Natural killer cell (primary cell): ENCODE measurements around the gene ICA1. TPM values are rescaled to one million over a fixed set of nuclear protein-coding genes. Genes with fewer than 3 reads are reported as not detected.
A peak's percentile ranks its signal among the peaks of the same experiment; 100 is the strongest.

Experiments
- ATAC-seq, 3 donors: fragments of 150-1000 bp in 2 of 3; fragments of 200-7000 bp in 1 of 3; cut with Tn5 transposase; 1 replicate in 1 of 3; 2 replicates in 2 of 3; pipeline ENCODE4 v1.10.0; 2021; ENCODE audit warnings: mild to moderate bottlenecking in 2 of 3, moderate library complexity in 2 of 3
- DNase-seq, 2 donors: peaks; one replicate each; pipeline versions ENCODE4 v3.0.0 to v3.0.0-alpha.2; 2013 to 2021; ENCODE audit warnings: mixed read lengths in 1 of 2
- H3K27ac ChIP-seq: one replicate; pipeline ENCODE4 v1.5.1; 2013; ENCODE audit warnings: mild to moderate bottlenecking, low read length
- H3K27me3 ChIP-seq: one replicate; pipeline ENCODE4 v1.6.1; 2013; ENCODE audit warnings: low read length; ENCODE audit not compliant: control insufficient read depth, insufficient read depth
- H3K36me3 ChIP-seq: one replicate; pipeline ENCODE4 v1.6.1; 2013; ENCODE audit warnings: low read length; ENCODE audit not compliant: control insufficient read depth, insufficient read depth
- H3K4me1 ChIP-seq: one replicate; pipeline ENCODE4 v1.6.1; 2013; ENCODE audit warnings: low read length; ENCODE audit not compliant: control insufficient read depth, insufficient read depth
- H3K4me3 ChIP-seq: one replicate; pipeline ENCODE4 v1.5.1; 2013; ENCODE audit warnings: low read length
- H3K9me3 ChIP-seq: one replicate; pipeline ENCODE4 v1.6.1; 2013; ENCODE audit warnings: low read length; ENCODE audit not compliant: control insufficient read depth, insufficient read depth
- H3K27ac Mint-ChIP-seq, 2 donors: one replicate each; pipeline ENCODE4 v1.8.0; 2022; ENCODE audit warnings: mild to moderate bottlenecking in 2 of 2, mixed read lengths in 2 of 2, moderate library complexity in 1 of 2
- H3K27me3 Mint-ChIP-seq, 2 donors: one replicate each; pipeline ENCODE4 v1.8.0; 2022; ENCODE audit warnings: low read depth in 2 of 2, mixed read lengths in 2 of 2
- H3K36me3 Mint-ChIP-seq: one replicate; pipeline ENCODE4 v1.8.0; 2022; ENCODE audit warnings: mixed read lengths
- H3K4me1 Mint-ChIP-seq, 2 donors: one replicate each; pipeline ENCODE4 v1.8.0; 2022; ENCODE audit warnings: mixed read lengths in 2 of 2
- H3K4me3 Mint-ChIP-seq: one replicate; pipeline ENCODE4 v1.8.0; 2022; ENCODE audit warnings: mild to moderate bottlenecking, moderate library complexity, mixed read lengths
- H3K9me3 Mint-ChIP-seq, 2 donors: one replicate each; pipeline ENCODE4 v1.8.0; 2022; ENCODE audit warnings: mixed read lengths in 2 of 2
- CTCF ChIP-seq: fragments of 200-600 bp; IDR thresholded peaks from one replicate; pipeline ENCODE4 v1.8.0; 2022; ENCODE audit warnings: antibody characterized with exemption
- WGBS: methylation state at CpG from one replicate; pipeline ENCODE4 v1.1.7; 2013; ENCODE audit warnings: missing lambda C conversion rate; ENCODE audit not compliant: insufficient coverage; 5-methylcytosine and 5-hydroxymethylcytosine counted together
- intact Hi-C: fragments of 100-400 bp; cut with micrococcal nuclease; formaldehyde crosslinking; loops from one replicate; pipeline ENCODE4 v1.14.2; 2022
- total RNA-seq, 4 donors: library from RNA; stranded (reverse); fragments of 120-200 nt in 1 of 4; gene quantifications; one replicate each; pipeline versions ENCODE4 v1.2.3 to v1.2.4, GENCODE V29; 2013 to 2022

The ICA1 gene
- total RNA-seq, 3 donors from 2014 or later (not counting 1 experiment from before 2014, with no cell fraction given), result 0.75 to 1.9 (median 1.4) TPM

DNA sequence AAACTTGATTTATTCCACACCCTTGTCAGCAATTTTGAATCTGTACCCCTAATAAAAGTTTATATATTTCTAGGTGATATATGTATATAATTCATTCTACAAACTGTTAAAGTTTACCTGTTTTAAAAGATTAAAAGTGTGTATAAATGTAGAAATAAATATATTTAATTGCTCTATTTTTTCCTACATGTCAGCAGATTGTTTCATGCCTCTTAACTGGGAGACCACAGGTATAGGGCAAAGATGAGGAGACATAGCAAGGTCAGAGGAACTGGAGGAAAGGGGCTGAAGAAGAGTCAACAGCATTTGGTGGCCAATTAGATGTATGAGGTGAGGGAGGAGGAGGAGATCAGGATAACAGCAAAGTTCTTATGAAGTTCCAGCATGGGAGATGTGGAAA is 183.5 kb downstream of the ICA1 start:
- Mint-ChIP-seq H3K4me3 (no peak overlapping the region), H3K9me3 (no peaks in the 10 kb centered on the region), H3K4me1 (peaks cover 9 to 28% of the 10 kb centered on the region in 2 donors), H3K27ac (peak overlapping the region in 1 of 2 donors; percentile 3), H3K36me3 (no peaks in the 10 kb centered on the region), H3K27me3 (no peaks in the 10 kb centered on the region)
- Histone ChIP-seq H3K4me3 (no peak overlapping the region), H3K9me3 (no peaks in the 10 kb centered on the region), H3K36me3 (peaks cover 11% of the 10 kb centered on the region), H3K27me3 (no peaks in the 10 kb centered on the region), H3K27ac (no peak overlapping the region), H3K4me1 (no peaks in the 10 kb centered on the region)
- no peak for TF ChIP-seq CTCF
- ATAC-seq, result no peak
- DNase-seq, result no peak
- intact Hi-C loops, result no loop called here

DNA sequence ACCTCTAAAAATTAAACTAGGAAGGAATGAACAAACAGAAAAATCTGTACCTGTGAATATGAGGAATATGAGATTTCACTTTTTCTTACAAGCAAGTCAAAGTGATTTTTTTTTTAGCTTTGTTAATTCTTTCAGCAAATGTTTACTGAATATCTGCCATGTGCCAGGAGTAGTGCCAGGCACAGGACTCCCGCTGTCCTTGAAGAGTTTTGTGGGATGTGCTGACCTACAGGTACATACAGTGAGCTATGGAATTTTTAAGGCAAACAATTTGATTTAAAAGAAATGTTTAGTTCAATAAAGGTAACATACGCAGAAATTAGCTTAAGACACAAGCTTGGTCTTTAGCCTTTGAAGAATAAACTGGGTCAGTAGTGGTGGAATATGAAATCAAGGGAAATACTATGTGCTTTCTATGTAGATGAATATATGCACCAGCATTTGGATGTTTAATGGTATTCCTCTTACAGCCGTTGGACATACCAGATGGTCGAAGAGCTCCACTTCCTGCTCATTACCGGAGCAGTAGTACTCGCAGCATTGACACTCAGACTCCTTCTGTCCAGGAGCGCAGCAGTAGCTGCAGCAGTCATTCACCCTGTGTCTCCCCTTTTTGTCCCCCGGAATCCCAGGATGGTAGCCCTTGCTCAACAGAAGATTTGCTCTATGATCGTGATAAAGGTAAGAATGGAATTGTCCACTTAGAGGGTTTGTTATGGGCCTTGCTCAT is 191.4 kb downstream of the ICA1 start:
- no peak for TF ChIP-seq CTCF
- Mint-ChIP-seq H3K4me1 (peaks cover 63 to 83% of the 10 kb centered on the region in 2 donors), H3K36me3 (peaks cover 27% of the 10 kb centered on the region), H3K9me3 (no peaks in the 10 kb centered on the region), H3K27me3 (no peaks in the 10 kb centered on the region), H3K27ac (peak overlapping the region; percentile 21 to 29), H3K4me3 (no peak overlapping the region)
- no peak overlapping the region for H3K4me3 ChIP-seq
- peaks cover 22% of the 10 kb centered on the region for H3K36me3 ChIP-seq
- no peak overlapping the region for H3K27ac ChIP-seq
- 98% methylated on average over 8 of the region's 9 CpGs for WGBS
- H3K4me1 ChIP-seq, result peaks cover 12% of the 10 kb centered on the region
- intact Hi-C loops, result no loop called here
- DNase-seq, result no peak
- H3K27me3 ChIP-seq, result no peaks in the 10 kb centered on the region
- no peak for ATAC-seq
- no peaks in the 10 kb centered on the region for H3K9me3 ChIP-seq

- H3K9me3 Mint-ChIP-seq, result no peaks in the 10 kb centered on the region
- no peak for DNase-seq
- H3K27me3 Mint-ChIP-seq, result no peaks in the 10 kb centered on the region
- no peak for ATAC-seq
- 95% methylated on average over 12 of the region's 12 CpGs for WGBS
- Histone ChIP-seq H3K36me3 (peaks cover 20% of the 10 kb centered on the region), H3K4me1 (peaks cover 12% of the 10 kb centered on the region), H3K4me3 (no peak overlapping the region), H3K27ac (no peak overlapping the region), H3K27me3 (no peaks in the 10 kb centered on the region), H3K9me3 (no peaks in the 10 kb centered on the region)
- H3K27ac Mint-ChIP-seq, result peak overlapping the region; percentile 66 to 69
- H3K4me1 Mint-ChIP-seq, result peaks cover 73 to 84% of the 10 kb centered on the region in 2 donors
- H3K4me3 Mint-ChIP-seq, result no peak overlapping the region
- H3K36me3 Mint-ChIP-seq, result peaks cover 31% of the 10 kb centered on the region
- TF ChIP-seq CTCF, result no peak
- intact Hi-C loops, result no loop called here
These were observed 192.9 kb downstream of the ICA1 start for GRCh38 chr7:8068892-8069686.
